ENCODE results near the gene LEFTY1.

Gene LEFTY1

GRCh38 chr1:225885336-225885735 is 3.6 kb downstream of the LEFTY1 start:
- Histone ChIP-seq H3K27me3 (ENCODE audit: insufficient read depth, low read length, poor library complexity) (peaks cover 9% of the 10 kb centered on the region), H3K9ac (ENCODE audit: low read depth, low read length) (no peak overlapping the region), H2AFZ (ENCODE audit: low read depth, low read length) (no peak overlapping the region), H3K9me3 (ENCODE audit: insufficient read depth, low read length, severe bottlenecking) (no peaks in the 10 kb centered on the region), H3K36me3 (ENCODE audit: insufficient read depth, low read length) (no peaks in the 10 kb centered on the region; the same call in 1 of the 2 replicates), H3K27ac (ENCODE audit: low read length) (no peak overlapping the region), H3K4me1 (ENCODE audit: insufficient read depth, low read length) (peaks cover 27% of the 10 kb centered on the region), H3K79me2 (ENCODE audit: insufficient read depth, low read length) (no peaks in the 10 kb centered on the region), H4K20me1 (ENCODE audit: insufficient read depth, low read length) (no peaks in the 10 kb centered on the region), H3K4me3 (ENCODE audit: low read depth in 1 of 2, low read length in 2 of 2) (no peak overlapping the region), H3K4me2 (ENCODE audit: insufficient read depth, low read length) (no peak overlapping the region)
- DNase-seq (no peak), ATAC-seq (ENCODE audit: insufficient read depth, low read depth) (no peak)
- TF ChIP-seq CTCF (IDR thresholded peaks at IDR 0.05; ENCODE audit: borderline replicate concordance, extremely low read depth, low read length, poor library complexity, severe bottlenecking) = no peak

GRCh38 chr1:225883616-225884265 is 5.2 kb downstream of the LEFTY1 start:
- no peak overlapping the region for H3K9ac ChIP-seq (ENCODE audit: low read depth, low read length)
- no peaks in the 10 kb centered on the region for H3K9me3 ChIP-seq (ENCODE audit: insufficient read depth, low read length, severe bottlenecking)
- no peak for DNase-seq
- no peak overlapping the region for H2AFZ ChIP-seq (ENCODE audit: low read depth, low read length)
- H3K27ac ChIP-seq (ENCODE audit: low read length) = no peak overlapping the region
- H3K4me1 ChIP-seq (ENCODE audit: insufficient read depth, low read length) = peaks cover 43% of the 10 kb centered on the region
- H4K20me1 ChIP-seq (ENCODE audit: insufficient read depth, low read length) = peaks cover 3% of the 10 kb centered on the region; the same call in 1 of the 2 replicates
- H3K4me2 ChIP-seq (ENCODE audit: insufficient read depth, low read length) = no peak overlapping the region
- H3K36me3 ChIP-seq (ENCODE audit: insufficient read depth, low read length) = no peaks in the 10 kb centered on the region; the same call in 1 of the 2 replicates
- no peak overlapping the region for H3K4me3 ChIP-seq (ENCODE audit: low read depth in 1 of 2, low read length in 2 of 2)
- no peak for ATAC-seq (ENCODE audit: insufficient read depth, low read depth)
- TF ChIP-seq EZH2 (IDR thresholded peaks at IDR 0.05; ENCODE audit: borderline replicate concordance, low read depth, low read length, severe bottlenecking) = no peak
- TF ChIP-seq CTCF (IDR thresholded peaks at IDR 0.05; ENCODE audit: borderline replicate concordance, extremely low read depth, low read length, poor library complexity, severe bottlenecking) = no peak
- peaks cover 9% of the 10 kb centered on the region for H3K27me3 ChIP-seq (ENCODE audit: insufficient read depth, low read length, poor library complexity)
- H3K79me2 ChIP-seq (ENCODE audit: insufficient read depth, low read length) = no peaks in the 10 kb centered on the region

- H3K4me3 ChIP-seq (ENCODE audit: low read depth in 1 of 2, low read length in 2 of 2) = peak overlapping the region; percentile 61 to 84; a peak in 3 of 4 replicates
- H3K9ac ChIP-seq (ENCODE audit: low read depth, low read length) = peak overlapping the region; percentile 72
- H3K79me2 ChIP-seq (ENCODE audit: insufficient read depth, low read length) = no peaks in the 10 kb centered on the region
- H3K4me2 ChIP-seq (ENCODE audit: insufficient read depth, low read length) = peak overlapping the region; percentile 88
- no peak for TF ChIP-seq CTCF (IDR thresholded peaks at IDR 0.05; ENCODE audit: borderline replicate concordance, extremely low read depth, low read length, poor library complexity, severe bottlenecking)
- TF ChIP-seq EZH2 (IDR thresholded peaks at IDR 0.05; ENCODE audit: borderline replicate concordance, low read depth, low read length, severe bottlenecking) = no peak
- peak overlapping the region; percentile 45 for H3K27ac ChIP-seq (ENCODE audit: low read length)
- peaks cover 44% of the 10 kb centered on the region for H3K4me1 ChIP-seq (ENCODE audit: insufficient read depth, low read length)
- DNase-seq = no peak
- H2AFZ ChIP-seq (ENCODE audit: low read depth, low read length) = peak overlapping the region; percentile 98
- H3K9me3 ChIP-seq (ENCODE audit: insufficient read depth, low read length, severe bottlenecking) = no peaks in the 10 kb centered on the region
- H3K36me3 ChIP-seq (ENCODE audit: insufficient read depth, low read length) = no peaks in the 10 kb centered on the region; the same call in 1 of the 2 replicates
- H3K27me3 ChIP-seq (ENCODE audit: insufficient read depth, low read length, poor library complexity) = peaks cover 9% of the 10 kb centered on the region
- H4K20me1 ChIP-seq (ENCODE audit: insufficient read depth, low read length) = peaks cover 3% of the 10 kb centered on the region; the same call in 1 of the 2 replicates
- ATAC-seq (ENCODE audit: insufficient read depth, low read depth) = peak; percentile 29; the same call in 2 of the 3 replicates
These were observed 6.0 kb downstream of the LEFTY1 start for GRCh38 chr1:225882694-225883615.

All from DND-41 (cell line).